Left forelimb (tissue), 1 donor: ENCODE data around the gene EFNB3.

ENCODE experiments used
- DNase-seq: peaks from one replicate; pipeline ENCODE4 v3.0.0-alpha.2; 2018; ENCODE audit warnings: low spot score

EFNB3 gene

DNA sequence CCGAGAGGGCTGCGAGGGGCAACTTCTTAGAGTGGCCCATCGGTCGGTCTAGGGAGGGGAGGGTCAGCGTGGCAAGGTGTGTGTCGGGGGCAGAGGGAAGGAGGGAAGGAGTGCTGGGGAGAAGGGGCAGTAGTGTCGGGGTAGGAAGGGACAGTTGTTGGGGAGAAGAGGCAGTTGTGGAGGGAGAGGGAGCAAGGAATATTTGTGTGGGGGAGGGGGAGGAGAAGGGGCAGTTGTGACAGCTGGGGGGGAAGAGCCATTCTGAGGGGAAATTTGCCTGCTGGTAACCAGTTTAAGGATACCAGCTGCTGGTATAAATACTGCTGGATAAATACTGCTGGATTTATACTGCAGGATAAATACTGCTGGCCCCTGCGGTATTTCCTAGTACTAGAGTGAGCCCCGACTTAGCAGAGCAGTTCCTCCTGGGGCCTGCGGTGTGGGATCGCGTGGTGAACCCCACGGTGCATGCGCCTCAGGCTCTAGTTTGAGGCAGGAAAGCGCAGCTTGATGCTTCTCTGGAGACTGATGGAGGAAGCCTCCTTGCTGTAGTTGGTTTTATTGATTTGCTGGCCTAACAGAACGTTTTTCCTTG, 12.9 kb downstream of the EFNB3 start:
- no peak for DNase-seq

DNA sequence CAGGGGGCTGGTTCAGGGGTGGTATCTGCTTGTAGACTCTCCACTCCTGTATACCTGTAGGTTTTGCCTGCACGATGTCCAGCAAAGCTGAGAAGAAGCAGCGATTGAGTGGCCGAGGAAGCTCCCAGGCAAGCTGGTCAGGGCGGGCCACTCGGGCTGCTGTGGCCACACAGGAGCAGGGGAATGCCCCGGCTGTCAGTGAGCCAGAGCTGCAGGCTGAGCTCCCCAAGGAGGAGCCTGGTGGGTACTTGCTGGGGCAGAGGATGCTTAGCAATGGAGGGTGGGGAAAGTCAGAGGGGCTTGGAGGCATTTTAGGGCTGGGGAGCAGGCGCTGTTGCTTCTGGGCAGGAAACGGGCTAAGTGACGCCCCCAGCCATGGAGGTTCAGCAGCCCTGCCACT, 14.7 kb downstream of the EFNB3 start:
- DNase-seq = no peak

- no peak for DNase-seq
Observed at GRCh38 chr17:7720125-7720524, 15.1 kb downstream of the EFNB3 start.

DNA sequence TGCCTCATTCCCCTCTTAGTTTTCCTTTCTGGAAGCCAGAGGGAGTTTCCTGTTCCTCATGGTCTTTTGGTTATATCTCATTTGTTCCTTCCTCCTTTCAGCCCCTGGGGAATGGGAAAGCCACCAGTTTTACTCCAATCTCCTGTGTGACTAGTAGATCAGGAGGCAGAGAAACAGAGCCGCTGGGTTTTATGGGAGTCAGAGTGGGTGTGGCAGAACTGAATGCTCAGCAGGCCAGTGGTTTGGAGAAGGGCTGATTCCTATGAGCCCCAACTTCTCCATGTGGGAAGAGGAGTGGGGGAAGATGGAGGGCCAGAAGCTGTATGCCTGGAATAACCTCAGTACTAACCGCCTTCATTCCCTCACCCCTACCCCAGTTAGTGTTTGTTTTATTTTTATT, 16.6 kb downstream of the EFNB3 start:
- DNase-seq = no peak

GRCh38 chr17:7727886-7728285, 22.9 kb downstream of the EFNB3 start:
- no peak for DNase-seq

- DNase-seq = no peak
Observed at GRCh38 chr17:7729816-7730215, 24.8 kb downstream of the EFNB3 start.

GRCh38 chr17:7732981-7733539, 28.1 kb downstream of the EFNB3 start:
- DNase-seq = no peak

DNA sequence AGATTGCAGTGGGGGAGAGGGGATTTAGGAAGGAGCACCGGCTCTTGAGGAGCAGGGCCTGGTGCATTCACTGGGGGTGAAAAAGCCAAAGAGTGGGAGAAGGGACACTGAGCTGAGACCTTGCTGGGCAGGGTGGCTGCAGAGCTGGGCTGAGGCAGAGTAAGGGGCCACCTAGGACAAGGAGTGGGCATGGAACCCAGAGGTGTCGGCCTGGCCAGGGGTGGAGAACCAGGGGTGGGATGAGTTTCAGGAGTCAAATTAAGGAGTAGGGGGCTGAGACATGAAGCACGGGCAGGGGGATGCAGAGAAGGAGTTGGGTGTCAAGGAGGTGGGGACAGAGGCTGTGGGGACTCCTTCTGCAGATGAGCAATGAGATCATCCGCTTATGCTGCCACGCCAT, 32.6 kb downstream of the EFNB3 start:
- no peak for DNase-seq

- DNase-seq = no peak
Observed at GRCh38 chr17:7739746-7740145, 34.7 kb downstream of the EFNB3 start.

DNA sequence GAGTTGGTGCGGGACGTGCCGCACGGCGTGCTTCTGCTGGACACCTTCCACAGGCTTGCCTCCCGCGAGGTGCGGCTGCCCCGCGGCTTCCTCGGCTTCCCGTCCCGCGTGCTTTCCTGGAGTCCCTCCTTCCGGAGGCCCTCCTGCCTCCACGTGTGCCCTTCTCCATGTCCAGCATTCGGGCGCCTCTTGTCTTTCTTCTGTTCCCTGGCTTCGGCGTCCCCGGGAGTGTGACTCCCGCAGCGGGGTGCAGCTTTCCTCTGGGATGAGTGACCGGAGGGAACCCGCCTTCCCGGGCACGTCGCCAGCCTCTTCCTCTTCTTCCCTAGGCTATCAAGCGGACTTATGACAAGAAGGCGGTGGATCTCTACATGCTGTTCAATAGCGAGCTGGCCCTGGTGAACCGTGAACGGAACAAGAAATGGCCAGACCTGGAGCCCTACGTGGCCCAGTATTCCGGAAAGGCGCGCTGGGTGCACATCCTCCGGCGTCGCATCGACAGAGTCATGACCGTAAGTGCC, 35.5 kb downstream of the EFNB3 start:
- no peak for DNase-seq

DNA sequence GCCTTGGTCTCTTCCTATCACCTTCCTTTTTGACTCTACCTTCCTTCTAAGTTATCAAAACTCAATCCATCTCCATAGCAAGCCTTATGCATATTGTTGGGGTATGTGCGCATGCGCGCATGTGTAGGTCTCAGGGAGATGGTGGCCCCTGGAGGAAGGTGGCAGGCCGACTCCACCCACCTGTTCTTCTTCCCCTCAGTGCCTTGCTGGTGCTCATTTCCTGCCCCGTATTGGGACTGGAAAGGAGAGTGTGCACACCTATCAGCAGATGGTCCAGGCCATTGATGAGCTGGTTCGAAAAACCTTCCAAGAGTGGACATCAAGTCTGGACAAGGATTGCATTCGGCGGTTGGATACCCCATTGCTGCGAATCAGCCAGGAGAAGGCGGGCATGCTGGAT, 37.7 kb downstream of the EFNB3 start:
- no peak for DNase-seq

DNA sequence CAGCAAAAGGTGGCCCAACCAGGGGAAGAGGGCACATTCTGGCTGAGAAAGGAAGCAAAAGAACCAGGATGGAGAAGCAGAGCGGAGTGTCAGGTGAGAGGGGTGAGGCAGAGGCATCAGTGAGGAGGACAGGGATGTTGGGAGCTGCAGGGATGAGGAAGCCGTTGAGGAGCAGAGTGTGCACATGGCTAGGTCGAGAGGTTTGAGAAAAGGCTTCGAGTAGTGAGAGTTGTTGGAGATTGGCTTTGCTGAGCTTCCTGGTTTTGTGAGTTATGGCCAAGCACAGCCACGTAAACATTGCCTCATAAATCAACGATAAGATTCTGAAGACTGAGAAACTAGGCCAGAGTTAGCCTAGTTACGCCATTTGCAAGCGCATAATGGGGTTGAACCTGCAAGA, 39.4 kb downstream of the EFNB3 start:
- DNase-seq = no peak

DNA sequence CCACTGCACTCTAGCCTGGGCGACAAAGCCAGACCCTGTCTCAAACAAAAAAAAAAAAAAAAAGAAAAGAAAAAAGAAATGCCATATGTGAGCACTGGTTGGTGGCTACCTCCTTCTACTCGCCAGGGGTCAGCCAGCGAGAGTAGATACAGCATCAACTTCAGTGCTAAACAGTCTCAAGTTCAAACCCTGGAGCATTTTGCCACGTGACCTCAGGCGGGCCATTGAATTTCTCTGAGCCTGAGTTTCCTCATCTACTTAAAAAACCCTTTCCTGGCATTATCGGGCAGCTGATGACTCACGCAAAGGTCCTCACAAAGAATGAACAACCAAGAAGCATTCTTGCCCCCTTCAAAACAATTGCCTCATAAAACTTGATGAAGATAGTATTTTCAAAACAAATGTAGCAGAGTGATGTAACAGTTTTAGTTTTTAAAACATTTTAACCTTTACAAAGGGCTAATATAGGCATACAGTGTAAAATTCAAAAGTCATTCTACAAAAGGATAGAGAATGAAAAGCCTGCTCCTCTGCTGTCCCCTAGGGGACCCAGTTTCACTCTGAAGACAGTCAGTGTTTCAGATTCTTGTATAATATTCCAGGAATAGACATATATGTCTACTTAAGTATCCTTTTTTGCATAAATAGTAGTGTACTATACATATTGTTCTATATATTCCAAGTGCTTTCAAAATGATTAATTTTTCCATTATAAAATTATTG, 40.9 kb downstream of the EFNB3 start:
- DNase-seq = no peak

- DNase-seq = no peak
Observed at GRCh38 chr17:7747635-7748071, 42.7 kb downstream of the EFNB3 start.

GRCh38 chr17:7748076-7748775, 43.2 kb downstream of the EFNB3 start:
- no peak for DNase-seq

DNA sequence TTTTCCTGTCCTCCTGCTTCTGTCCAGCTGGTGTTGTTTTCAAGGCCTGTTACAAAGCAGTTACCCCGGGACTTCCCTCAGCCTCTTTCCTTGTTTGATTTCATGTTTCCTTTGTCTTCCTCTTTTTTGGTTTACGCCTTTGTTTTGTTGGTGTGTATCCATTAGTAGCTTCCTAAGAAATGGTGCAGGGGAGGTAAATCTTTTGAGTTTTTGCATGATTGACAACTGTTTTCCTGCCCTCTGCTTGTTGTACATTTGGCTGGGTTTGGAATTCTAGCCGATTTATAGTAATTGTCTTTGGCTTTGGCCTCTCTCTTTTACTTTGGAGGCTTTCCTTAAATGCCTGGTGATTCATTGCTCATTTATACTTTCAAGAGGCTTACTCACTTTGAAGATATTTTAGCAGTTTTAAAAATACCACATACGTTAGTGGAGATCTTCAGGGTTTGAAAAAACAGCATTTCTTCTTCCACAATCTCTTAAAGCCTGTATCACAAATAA, 45.4 kb downstream of the EFNB3 start:
- DNase-seq = no peak

- no peak for DNase-seq
Observed at GRCh38 chr17:7754656-7755055, 49.7 kb downstream of the EFNB3 start.

- DNase-seq = no peak
Observed at GRCh38 chr17:7755095-7755890, 50.3 kb downstream of the EFNB3 start.

DNA sequence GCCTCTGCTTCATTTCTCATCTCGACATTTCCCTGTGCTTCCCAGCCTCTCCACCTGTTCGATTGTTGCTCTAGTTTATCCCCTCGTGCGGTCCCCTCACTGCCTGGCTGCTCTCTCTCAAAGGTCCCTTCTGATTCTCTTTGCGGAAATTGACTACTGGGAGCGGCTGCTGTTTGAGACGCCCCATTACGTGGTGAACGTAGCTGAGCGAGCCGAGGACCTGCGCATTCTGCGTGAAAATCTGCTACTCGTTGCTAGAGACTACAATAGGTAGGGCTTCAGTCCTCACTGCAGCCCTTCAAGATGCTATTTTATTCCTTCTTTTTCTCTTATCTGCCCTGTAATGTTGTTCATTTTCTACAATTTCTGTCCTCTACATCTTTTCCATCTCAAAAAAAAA, 52.0 kb downstream of the EFNB3 start:
- DNase-seq = no peak
